IgD-negative memory B cell (primary cell): ENCODE results near the gene FAM234B. TPM values are rescaled to one million over a fixed set of nuclear protein-coding genes. Genes with fewer than 3 reads are reported as not detected.

Experiments
- H3K27ac Mint-ChIP-seq, 3 donors: one replicate each; pipeline ENCODE4 v1.8.0; 2020 to 2022; ENCODE audit warnings: mild to moderate bottlenecking in 3 of 3, mixed read lengths in 3 of 3, moderate library complexity in 1 of 3
- H3K27me3 Mint-ChIP-seq: one replicate; pipeline ENCODE4 v1.8.0; 2021; ENCODE audit warnings: mixed read lengths
- H3K36me3 Mint-ChIP-seq: one replicate; pipeline ENCODE4 v1.8.0; 2020; ENCODE audit warnings: mild to moderate bottlenecking, mixed read lengths
- H3K4me1 Mint-ChIP-seq, 3 donors: one replicate each; pipeline ENCODE4 v1.8.0; 2020 to 2022; ENCODE audit warnings: mixed read lengths in 3 of 3, mild to moderate bottlenecking in 1 of 3
- H3K4me3 Mint-ChIP-seq, 4 donors: one replicate each; pipeline ENCODE4 v1.8.0; 2020 to 2022; ENCODE audit warnings: mild to moderate bottlenecking in 4 of 4, mixed read lengths in 4 of 4, moderate library complexity in 3 of 4
- H3K9me3 Mint-ChIP-seq, 3 donors: one replicate each; pipeline ENCODE4 v1.8.0; 2020 to 2021; ENCODE audit warnings: mixed read lengths in 3 of 3, mild to moderate bottlenecking in 1 of 3
- polyA plus RNA-seq: library from polyadenylated mRNA; unstranded; fragments of 300-500 nt; fragmentation: Illumina TruSeq; gene quantifications from one replicate; pipeline ENCODE4 v1.2.3, GENCODE V29; 2021

FAM234B gene
- polyA plus RNA-seq: 2.7 TPM

DNA sequence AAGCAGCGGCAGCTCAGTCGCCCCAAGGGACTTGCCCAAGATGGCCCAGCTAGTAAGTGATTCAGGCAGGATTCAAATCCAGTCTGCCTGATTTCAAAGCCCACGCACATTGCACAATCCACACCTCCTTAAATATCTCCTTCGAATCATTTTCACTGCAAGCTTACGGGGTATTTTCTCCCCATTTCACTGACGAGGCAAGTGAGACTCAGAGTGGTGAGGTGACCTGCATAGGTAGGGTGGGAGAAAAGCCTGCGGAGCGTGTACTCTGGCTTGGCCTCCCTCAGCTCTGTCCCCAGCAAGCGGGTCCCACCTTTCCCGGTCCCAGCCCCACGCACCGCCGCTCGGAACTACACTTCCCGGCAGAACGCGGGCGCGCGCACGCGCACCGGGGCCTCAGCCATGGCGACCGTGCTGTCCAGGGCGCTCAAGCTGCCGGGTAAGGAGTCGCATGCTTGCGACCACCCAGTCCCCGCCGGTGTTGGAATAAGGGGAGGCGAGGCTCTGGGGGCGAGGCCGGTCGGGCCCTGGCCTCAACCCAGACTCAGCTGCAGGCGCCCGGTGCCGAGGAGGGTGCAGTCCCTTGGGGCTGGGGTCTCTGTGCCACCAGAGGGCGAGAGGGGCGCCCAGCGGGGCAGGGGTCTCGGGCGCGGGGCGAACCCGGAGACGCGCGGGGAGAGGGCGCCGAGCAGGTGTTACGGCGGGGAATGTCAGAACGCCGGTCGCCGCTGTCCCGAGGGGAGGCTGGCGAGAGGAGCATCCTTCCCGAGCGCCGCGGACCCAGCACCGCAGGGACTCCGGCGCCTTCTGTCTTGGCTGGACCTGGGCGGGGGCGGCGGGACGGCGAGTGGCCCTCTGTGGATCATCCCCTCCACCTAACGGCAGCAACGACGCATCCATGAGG lies at the start of gene FAM234B:
Gene FAM234B, plus strand, starts transcription at position 380 of the 904 bp plus-strand sequence. Its CDS starts 23 bp downstream, at position 403.
- Mint-ChIP-seq H3K27ac (no peak within 1 kb of the TSS), H3K36me3 (no peaks in the 10 kb centered on the region), H3K9me3 (no peaks in the 10 kb centered on the region), H3K4me1 (peaks cover 13 to 17% (median 15%) of the 10 kb centered on the region in 3 donors), H3K27me3 (peaks cover 1% of the 10 kb centered on the region), H3K4me3 (peak within 1 kb of the TSS; percentile 85 to 95 (median 91))

DNA sequence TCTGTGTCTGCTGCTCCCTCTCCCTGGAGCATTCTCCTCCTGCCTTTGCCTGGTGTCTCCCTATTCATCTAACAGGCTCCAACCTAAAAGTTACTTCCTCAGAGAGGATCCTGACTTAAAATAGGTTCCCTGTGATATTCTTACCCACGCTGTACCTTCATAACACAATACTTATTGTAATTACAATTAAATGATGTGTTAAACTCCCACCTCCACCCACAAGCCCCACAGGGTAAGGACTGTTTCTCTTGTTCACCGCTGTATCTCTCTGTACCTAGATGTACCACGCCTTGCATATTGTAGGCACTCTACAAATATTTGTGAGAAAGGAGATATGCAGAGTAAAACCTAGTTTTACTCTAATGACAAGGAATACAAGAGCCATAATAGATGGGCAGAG lies 49.1 kb upstream of the FAM234B start:
- H3K36me3 Mint-ChIP-seq: peaks cover 8% of the 10 kb centered on the region
- H3K27me3 Mint-ChIP-seq: no peaks in the 10 kb centered on the region
- no peaks in the 10 kb centered on the region for H3K9me3 Mint-ChIP-seq
- H3K4me3 Mint-ChIP-seq: no peak overlapping the region
- H3K4me1 Mint-ChIP-seq: peaks cover 9 to 18% (median 16%) of the 10 kb centered on the region in 3 donors
- H3K27ac Mint-ChIP-seq: no peak overlapping the region

GRCh38 chr12:12996209-12996608 lies 48.0 kb upstream of the FAM234B start:
- Mint-ChIP-seq H3K36me3 (peaks cover 5% of the 10 kb centered on the region), H3K9me3 (no peaks in the 10 kb centered on the region), H3K27ac (no peak overlapping the region), H3K4me1 (peaks cover 6 to 23% (median 18%) of the 10 kb centered on the region in 3 donors), H3K4me3 (no peak overlapping the region), H3K27me3 (no peaks in the 10 kb centered on the region)

DNA sequence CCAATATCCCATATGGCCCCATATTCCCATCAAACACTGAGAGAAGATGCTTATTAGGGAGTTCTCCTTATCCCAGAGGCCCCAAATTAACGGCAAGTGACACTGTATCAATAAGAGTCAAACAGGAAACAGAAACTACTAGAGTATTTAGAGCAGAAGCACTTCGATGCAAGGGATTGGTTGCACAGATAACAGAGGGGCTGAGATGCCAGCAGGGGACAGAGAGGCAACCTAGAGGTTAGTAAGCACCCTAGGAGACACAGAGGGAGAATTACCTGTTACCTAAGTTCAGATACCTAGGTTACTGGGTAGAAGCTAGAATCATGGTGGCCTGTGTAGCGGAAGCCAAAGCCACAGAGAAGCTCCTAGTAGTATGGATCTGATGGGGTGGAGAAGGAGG lies 47.0 kb upstream of the FAM234B start:
- peaks cover 5 to 23% (median 21%) of the 10 kb centered on the region in 3 donors for H3K4me1 Mint-ChIP-seq
- H3K9me3 Mint-ChIP-seq: no peaks in the 10 kb centered on the region
- no peaks in the 10 kb centered on the region for H3K27me3 Mint-ChIP-seq
- H3K27ac Mint-ChIP-seq: no peak overlapping the region
- H3K36me3 Mint-ChIP-seq: peaks cover 5% of the 10 kb centered on the region
- peak overlapping the region in 1 of 4 donors; percentile 91 for H3K4me3 Mint-ChIP-seq

DNA sequence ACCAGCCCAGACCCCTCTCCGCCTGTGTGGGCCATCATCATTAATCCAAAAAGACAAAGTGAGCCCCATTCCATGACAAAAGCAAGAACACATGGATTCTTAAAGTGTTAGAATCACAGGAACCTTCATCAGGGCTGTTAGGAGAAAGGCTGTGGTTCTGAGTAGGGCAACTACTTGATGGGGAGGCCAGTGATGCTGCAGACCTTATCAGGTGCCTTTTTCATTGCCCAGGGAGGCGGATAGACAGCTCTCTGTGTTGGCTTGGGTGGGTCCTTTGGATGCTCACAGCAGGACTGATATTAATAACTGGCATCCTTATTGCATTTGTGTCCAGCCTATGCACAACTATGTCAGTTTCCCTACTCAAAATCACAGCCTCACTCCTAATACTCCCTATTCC lies 46.4 kb upstream of the FAM234B start:
- peaks cover 3 to 20% (median 18%) of the 10 kb centered on the region in 3 donors for H3K4me1 Mint-ChIP-seq
- H3K4me3 Mint-ChIP-seq: peak overlapping the region in 1 of 4 donors; percentile 91
- no peaks in the 10 kb centered on the region for H3K9me3 Mint-ChIP-seq
- H3K36me3 Mint-ChIP-seq: peaks cover 5% of the 10 kb centered on the region
- no peaks in the 10 kb centered on the region for H3K27me3 Mint-ChIP-seq
- H3K27ac Mint-ChIP-seq: peak overlapping the region in 1 of 3 donors; percentile 29

DNA sequence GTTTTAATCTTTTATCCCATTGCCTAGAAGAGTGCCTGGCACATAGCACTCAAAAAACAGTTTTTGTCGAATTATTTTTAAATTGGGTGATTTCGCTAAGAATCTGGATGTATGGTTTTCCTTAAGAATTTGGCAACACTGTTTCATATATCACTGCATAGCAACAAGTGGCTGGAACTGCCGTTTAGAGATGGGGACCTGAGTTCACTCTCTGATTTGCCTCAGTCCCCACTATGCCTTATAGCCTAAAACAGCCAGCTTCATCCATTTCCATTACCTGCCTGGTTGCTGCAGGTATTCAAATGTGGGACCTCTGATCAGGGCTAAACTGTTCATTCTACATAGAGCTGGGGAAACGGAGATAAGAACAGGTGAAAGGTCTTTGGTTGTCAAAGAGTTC lies 45.9 kb upstream of the FAM234B start:
- peaks cover 3% of the 10 kb centered on the region for H3K36me3 Mint-ChIP-seq
- no peaks in the 10 kb centered on the region for H3K27me3 Mint-ChIP-seq
- peaks cover 3 to 18% (median 17%) of the 10 kb centered on the region in 3 donors for H3K4me1 Mint-ChIP-seq
- H3K9me3 Mint-ChIP-seq: no peaks in the 10 kb centered on the region
- H3K27ac Mint-ChIP-seq: peak overlapping the region in 1 of 3 donors; percentile 29
- H3K4me3 Mint-ChIP-seq: peak overlapping the region in 1 of 4 donors; percentile 91

DNA sequence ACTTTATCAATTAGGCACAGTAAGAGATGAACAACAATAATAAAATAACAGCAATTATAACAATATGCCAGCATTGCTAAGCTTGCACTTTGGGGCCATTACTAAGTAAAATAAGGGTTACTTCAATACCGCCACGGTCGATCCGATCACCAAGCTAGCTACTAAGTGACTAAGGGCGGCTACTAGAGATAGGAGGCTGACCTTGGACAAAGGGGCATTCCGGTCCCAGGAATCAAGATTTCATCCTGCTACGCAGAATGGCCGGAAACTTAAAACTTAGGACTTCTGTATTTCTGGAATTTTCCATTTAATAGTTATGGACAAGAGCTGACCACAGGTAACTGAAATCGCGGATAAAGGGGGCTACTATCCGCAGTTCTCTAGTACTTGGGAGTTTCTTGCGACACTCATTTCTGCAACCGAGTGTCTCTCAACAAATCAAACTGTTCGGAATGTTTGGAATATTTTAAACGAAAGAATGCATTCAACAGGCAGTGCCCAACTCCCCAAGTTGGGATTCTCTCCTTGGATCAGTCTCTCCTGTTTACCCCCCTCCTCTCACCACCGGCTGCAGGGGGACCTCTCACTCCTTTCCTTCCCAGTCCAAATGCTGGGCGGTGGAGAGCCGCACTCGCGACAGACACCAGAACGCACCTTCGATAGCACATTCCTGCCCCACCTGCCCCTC lies 44.8 kb upstream of the FAM234B start:
- Mint-ChIP-seq H3K27ac (peak overlapping the region; percentile 23 to 45 (median 37)), H3K4me3 (peak overlapping the region; percentile 91 to 93 (median 92)), H3K4me1 (peaks cover 3 to 18% (median 17%) of the 10 kb centered on the region in 3 donors), H3K27me3 (no peaks in the 10 kb centered on the region), H3K9me3 (no peaks in the 10 kb centered on the region), H3K36me3 (no peaks in the 10 kb centered on the region)

DNA sequence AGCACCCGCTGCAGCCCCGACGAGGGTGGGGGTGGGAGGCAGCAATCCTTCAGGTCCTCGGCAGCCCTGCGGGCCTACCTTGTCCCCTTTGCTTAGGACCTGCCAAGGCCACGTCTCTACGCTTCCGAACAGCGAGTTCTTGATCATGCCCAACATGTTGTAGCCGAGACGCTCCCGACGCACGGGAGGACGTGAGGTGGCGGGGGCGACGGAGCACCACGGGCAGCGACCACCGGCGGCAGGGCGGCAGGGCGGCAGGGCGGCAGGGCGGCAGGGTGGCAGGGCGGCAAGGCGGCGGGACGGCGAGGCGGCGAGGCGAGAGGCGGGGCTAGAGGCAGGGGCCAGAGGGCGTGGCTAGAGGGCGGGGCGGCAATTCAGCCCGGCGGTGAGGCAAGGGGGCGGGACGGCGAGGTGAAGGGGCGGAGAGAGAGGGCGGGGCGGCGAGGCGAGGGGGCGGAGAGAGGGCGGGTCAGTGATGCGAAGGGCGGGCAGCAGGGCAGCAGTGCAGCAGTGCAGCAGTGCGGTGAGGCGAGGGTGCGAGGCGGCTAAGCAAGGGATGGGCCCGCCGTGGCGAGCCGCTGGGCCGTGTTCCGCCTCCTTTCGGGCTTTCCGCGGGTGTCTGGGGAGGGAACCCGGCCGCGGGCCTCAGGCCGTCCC lies 44.1 kb upstream of the FAM234B start, which contains the start of gene HEBP1:
Gene HEBP1, minus strand, starts transcription at position 307 of the 657 bp plus-strand sequence. Its CDS starts 151 bp downstream, at position 156.
- Mint-ChIP-seq H3K27ac (peak within 1 kb of the TSS; percentile 37 to 83 (median 45)), H3K27me3 (peaks cover 2% of the 10 kb centered on the region), H3K4me3 (peak within 1 kb of the TSS; percentile 91 to 93 (median 92)), H3K4me1 (peaks cover 3 to 18% (median 17%) of the 10 kb centered on the region in 3 donors), H3K9me3 (no peaks in the 10 kb centered on the region), H3K36me3 (no peaks in the 10 kb centered on the region)

- Mint-ChIP-seq H3K36me3 (no peaks in the 10 kb centered on the region), H3K27me3 (peaks cover 2% of the 10 kb centered on the region), H3K27ac (peak overlapping the region; percentile 27 to 83 (median 45)), H3K9me3 (no peaks in the 10 kb centered on the region), H3K4me3 (peak overlapping the region; percentile 91 to 93 (median 92)), H3K4me1 (peaks cover 3 to 18% (median 17%) of the 10 kb centered on the region in 3 donors)
Measured at GRCh38 chr12:13000616-13000924, 43.6 kb upstream of the FAM234B start.

- Mint-ChIP-seq H3K27ac (peak overlapping the region; percentile 27 to 83 (median 45)), H3K4me1 (peaks cover 3 to 18% (median 17%) of the 10 kb centered on the region in 3 donors), H3K4me3 (peak overlapping the region; percentile 91 to 93 (median 92)), H3K27me3 (peaks cover 2% of the 10 kb centered on the region), H3K36me3 (no peaks in the 10 kb centered on the region), H3K9me3 (no peaks in the 10 kb centered on the region)
Measured at GRCh38 chr12:13000925-13001774, 43.0 kb upstream of the FAM234B start.

DNA sequence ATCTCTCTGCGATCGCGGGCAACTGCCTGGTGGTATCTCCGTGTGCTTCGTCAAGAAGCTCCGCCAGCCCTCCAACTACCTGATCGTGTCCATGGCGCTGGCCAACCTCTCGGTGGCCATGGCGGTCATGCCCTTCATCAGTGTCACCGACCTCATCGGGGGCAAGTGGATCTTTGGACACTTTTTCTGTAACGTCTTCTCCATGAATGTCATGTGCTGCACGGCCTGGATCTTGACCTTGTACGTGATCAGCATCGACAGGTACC lies 42.5 kb upstream of the FAM234B start:
- peak overlapping the region in 2 of 3 donors; percentile 71 to 78 for H3K27ac Mint-ChIP-seq
- H3K4me1 Mint-ChIP-seq: peaks cover 3 to 18% (median 17%) of the 10 kb centered on the region in 3 donors
- H3K27me3 Mint-ChIP-seq: peaks cover 2% of the 10 kb centered on the region
- no peaks in the 10 kb centered on the region for H3K9me3 Mint-ChIP-seq
- peak overlapping the region; percentile 55 to 90 (median 81) for H3K4me3 Mint-ChIP-seq
- H3K36me3 Mint-ChIP-seq: no peaks in the 10 kb centered on the region

GRCh38 chr12:13002301-13003097 lies 41.7 kb upstream of the FAM234B start:
- peak overlapping the region; percentile 29 to 71 (median 47) for H3K27ac Mint-ChIP-seq
- H3K4me1 Mint-ChIP-seq: peaks cover 3 to 14% (median 12%) of the 10 kb centered on the region in 3 donors
- H3K36me3 Mint-ChIP-seq: no peaks in the 10 kb centered on the region
- H3K4me3 Mint-ChIP-seq: peak overlapping the region in 3 of 4 donors; percentile 55 to 81 (median 59)
- H3K9me3 Mint-ChIP-seq: no peaks in the 10 kb centered on the region
- H3K27me3 Mint-ChIP-seq: peaks cover 2% of the 10 kb centered on the region

DNA sequence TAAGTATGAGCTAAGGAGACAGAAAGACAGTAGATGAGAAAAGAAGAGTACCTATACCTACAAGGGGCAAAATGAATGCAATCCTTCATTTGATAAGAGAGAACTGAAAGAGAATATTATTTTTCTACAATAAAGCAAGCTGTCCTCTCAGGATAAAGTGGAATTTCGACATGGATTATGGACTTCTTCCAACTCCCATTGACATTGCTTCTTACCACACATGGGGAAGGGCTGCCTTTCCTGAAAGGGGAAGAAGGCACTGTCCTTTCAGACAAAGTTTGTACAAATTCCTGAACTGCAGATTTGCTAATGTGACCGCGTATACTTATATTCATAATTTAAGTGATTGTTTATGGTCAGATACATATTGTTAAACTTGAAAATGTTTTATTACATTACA lies 39.8 kb upstream of the FAM234B start:
- Mint-ChIP-seq H3K27me3 (peaks cover 2% of the 10 kb centered on the region), H3K27ac (no peak overlapping the region), H3K9me3 (no peaks in the 10 kb centered on the region), H3K36me3 (no peaks in the 10 kb centered on the region), H3K4me1 (peaks cover 0 to 11% (median 5%) of the 10 kb centered on the region in 3 donors), H3K4me3 (peak overlapping the region in 1 of 4 donors; percentile 31)
